ENCODE results near the gene PDE11A.

Gene PDE11A

GRCh38 chr2:177625744-177626650 lies 446.6 kb downstream of the PDE11A start:
- no peak for DNase-seq (ENCODE audit: low spot score)

GRCh38 chr2:177622521-177622920 lies 450.1 kb downstream of the PDE11A start:
- DNase-seq (ENCODE audit: low spot score) = peak; percentile 42

GRCh38 chr2:177619986-177620385 lies 452.6 kb downstream of the PDE11A start:
- no peak for DNase-seq (ENCODE audit: low spot score)

GRCh38 chr2:177619461-177619860 lies 453.1 kb downstream of the PDE11A start:
- no peak for DNase-seq (ENCODE audit: low spot score)

GRCh38 chr2:177618255-177619253 lies 454.0 kb downstream of the PDE11A start:
- peak; percentile 88 for DNase-seq (ENCODE audit: low spot score)

GRCh38 chr2:177617849-177618248 lies 454.7 kb downstream of the PDE11A start:
- no peak for DNase-seq (ENCODE audit: low spot score)

- no peak for DNase-seq (ENCODE audit: low spot score)
These were observed 455.8 kb downstream of the PDE11A start for GRCh38 chr2:177616731-177617130.

- DNase-seq (ENCODE audit: low spot score) = no peak
These were observed 456.5 kb downstream of the PDE11A start for GRCh38 chr2:177616066-177616465.

- no peak for DNase-seq (ENCODE audit: low spot score)
These were observed 459.9 kb downstream of the PDE11A start for GRCh38 chr2:177612659-177613058.

- DNase-seq (ENCODE audit: low spot score) = no peak
These were observed 461.2 kb downstream of the PDE11A start for GRCh38 chr2:177611310-177611886.

GRCh38 chr2:177610813-177611212 lies 461.8 kb downstream of the PDE11A start:
- no peak for DNase-seq (ENCODE audit: low spot score)

GRCh38 chr2:177606636-177607035 lies 465.9 kb downstream of the PDE11A start:
- no peak for DNase-seq (ENCODE audit: low spot score)

- peak; percentile 22 for DNase-seq (ENCODE audit: low spot score)
These were observed 468.1 kb downstream of the PDE11A start for GRCh38 chr2:177604271-177605065.

GRCh38 chr2:177603768-177604167 lies 468.8 kb downstream of the PDE11A start:
- DNase-seq (ENCODE audit: low spot score) = no peak

GRCh38 chr2:177603181-177603580 lies 469.4 kb downstream of the PDE11A start:
- no peak for DNase-seq (ENCODE audit: low spot score)

- DNase-seq (ENCODE audit: low spot score) = no peak
These were observed 469.9 kb downstream of the PDE11A start for GRCh38 chr2:177602611-177603164.

- no peak for DNase-seq (ENCODE audit: low spot score)
These were observed 471.7 kb downstream of the PDE11A start for GRCh38 chr2:177600917-177601316.

- no peak for DNase-seq (ENCODE audit: low spot score)
These were observed 472.6 kb downstream of the PDE11A start for GRCh38 chr2:177599956-177600355.

- no peak for DNase-seq (ENCODE audit: low spot score)
These were observed 473.4 kb downstream of the PDE11A start for GRCh38 chr2:177599139-177599688.

- no peak for DNase-seq (ENCODE audit: low spot score)
These were observed 474.0 kb downstream of the PDE11A start for GRCh38 chr2:177598326-177599138.

Data from hepatic stellate cell (primary cell).